DOHH2 (cell line): ENCODE results near the gene ZRANB3.

Source experiments
- H3F3A ChIP-seq: fragments of 200-600 bp; sonication (generic), shearing (Covaris generic); 2 replicates; pipeline ENCODE4 v1.6.0; 2016; ENCODE audit warnings: antibody characterized with exemption, mild to moderate bottlenecking; ENCODE audit not compliant: control insufficient read depth, insufficient read depth
- H3K27ac ChIP-seq: fragments of 200-600 bp; sonication (generic); 2 replicates; pipeline ENCODE4 v1.5.1; 2014; ENCODE audit warnings: low read depth, mild to moderate bottlenecking, low read length, moderate library complexity
- H3K27me3 ChIP-seq: fragments of 200-600 bp; sonication (generic); 2 replicates; pipeline ENCODE4 v1.6.1; 2014; ENCODE audit warnings: mild to moderate bottlenecking, low read length, mixed read lengths; ENCODE audit not compliant: control insufficient read depth
- H3K36me3 ChIP-seq: fragments of 200-600 bp; sonication (generic); 2 replicates; pipeline ENCODE4 v1.6.1; 2014; ENCODE audit warnings: mild to moderate bottlenecking, low read length, moderate library complexity, mixed read lengths; ENCODE audit not compliant: control insufficient read depth
- H3K4me1 ChIP-seq: fragments of 200-600 bp; sonication (generic); 2 replicates; pipeline ENCODE4 v1.6.1; 2014; ENCODE audit warnings: mild to moderate bottlenecking, low read length, mixed read lengths; ENCODE audit not compliant: control insufficient read depth
- H3K4me2 ChIP-seq: fragments of 200-600 bp; sonication (generic); 2 replicates; pipeline ENCODE4 v1.6.0; 2014; ENCODE audit warnings: mild to moderate bottlenecking, low read length, moderate library complexity
- H3K4me3 ChIP-seq: fragments of 200-600 bp; sonication (generic); 2 replicates; pipeline ENCODE4 v1.5.1; 2014; ENCODE audit warnings: mild to moderate bottlenecking, low read length, mixed read lengths
- H3K79me2 ChIP-seq: fragments of 200-600 bp; sonication (generic); 2 replicates; pipeline ENCODE4 v1.6.1; 2014; ENCODE audit warnings: mild to moderate bottlenecking, low read length, mixed read lengths; ENCODE audit not compliant: control insufficient read depth
- H3K9me2 ChIP-seq: fragments of 200-600 bp; sonication (generic); replicated peaks from 2 replicates; pipeline ENCODE4 v1.6.1; 2014; ENCODE audit warnings: mild to moderate bottlenecking, low read length, mixed read lengths; ENCODE audit not compliant: control insufficient read depth
- H3K9me3 ChIP-seq: fragments of 200-600 bp; sonication (generic); 2 replicates; pipeline ENCODE4 v1.6.1; 2014; ENCODE audit warnings: antibody characterized with exemption, low read length, mixed read lengths; ENCODE audit not compliant: control insufficient read depth, insufficient read depth
- H4K20me1 ChIP-seq: fragments of 200-600 bp; sonication (generic); 2 replicates; pipeline ENCODE4 v1.6.0; 2014; ENCODE audit warnings: low read depth, mild to moderate bottlenecking, antibody characterized with exemption, low read length, moderate library complexity; ENCODE audit not compliant: control insufficient read depth, insufficient read depth
- CTCF ChIP-seq: fragments of 200-600 bp; sonication (generic); IDR thresholded peaks from one replicate; pipeline ENCODE4 v1.5.1; 2014; ENCODE audit warnings: antibody characterized with exemption, mild to moderate bottlenecking, low read depth, low read length; ENCODE audit not compliant: poor library complexity, severe bottlenecking
- EZH2phosphoT487 ChIP-seq: fragments of 200-600 bp; sonication (generic); IDR thresholded peaks from 2 replicates; pipeline ENCODE4 v1.6.1; 2017; ENCODE audit warnings: borderline replicate concordance, mild to moderate bottlenecking, antibody characterized with exemption, low read length, moderate library complexity, mixed read lengths

ZRANB3 gene

GRCh38 chr2:135335256-135335655 lies 195.8 kb downstream of the ZRANB3 start:
- H3K36me3 ChIP-seq: no peaks in the 10 kb centered on the region
- no peak for TF ChIP-seq CTCF
- TF ChIP-seq EZH2phosphoT487: no peak
- H3K9me3 ChIP-seq: no peaks in the 10 kb centered on the region
- no peaks in the 10 kb centered on the region for H3K9me2 ChIP-seq
- H3K4me2 ChIP-seq: no peak overlapping the region
- H3K27ac ChIP-seq: no peak overlapping the region
- H3K79me2 ChIP-seq: no peaks in the 10 kb centered on the region
- H3F3A ChIP-seq: no peaks in the 10 kb centered on the region
- H3K4me1 ChIP-seq: 0 out of 2 replicates have a peak, but pooled peaks cover 3% of the 10 kb centered on the region
- H4K20me1 ChIP-seq: no peaks in the 10 kb centered on the region
- no peak overlapping the region for H3K4me3 ChIP-seq
- H3K27me3 ChIP-seq: no peaks in the 10 kb centered on the region

DNA sequence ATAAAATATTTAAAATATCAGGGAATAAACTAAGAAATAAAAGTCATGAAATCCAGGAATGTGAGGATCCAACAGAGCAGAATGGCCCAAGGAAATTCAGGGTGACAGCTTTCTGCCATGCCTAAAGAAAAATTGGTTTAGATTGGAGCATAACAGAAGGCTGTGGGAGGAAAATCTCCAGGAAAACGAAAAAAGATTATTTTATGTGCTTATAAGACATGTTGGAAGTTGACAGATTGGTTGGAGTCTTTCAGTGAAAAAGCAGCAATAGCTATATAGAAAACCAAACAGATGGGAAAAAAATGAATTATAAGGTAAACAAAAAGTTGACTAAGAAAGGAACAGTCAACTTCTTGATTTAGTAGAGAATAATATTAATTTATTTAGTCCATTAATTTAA lies 203.9 kb downstream of the ZRANB3 start:
- no peaks in the 10 kb centered on the region for H3F3A ChIP-seq
- TF ChIP-seq EZH2phosphoT487: no peak
- TF ChIP-seq CTCF: no peak

GRCh38 chr2:135320465-135321355 lies 210.3 kb downstream of the ZRANB3 start:
- no peak overlapping the region for H3K27ac ChIP-seq
- no peak overlapping the region for H3K4me2 ChIP-seq
- no peaks in the 10 kb centered on the region for H3K9me3 ChIP-seq
- no peak for TF ChIP-seq EZH2phosphoT487
- no peak for TF ChIP-seq CTCF
- no peaks in the 10 kb centered on the region for H3K9me2 ChIP-seq
- H4K20me1 ChIP-seq: no peaks in the 10 kb centered on the region
- no peaks in the 10 kb centered on the region for H3F3A ChIP-seq
- no peaks in the 10 kb centered on the region for H3K27me3 ChIP-seq
- H3K36me3 ChIP-seq: no peaks in the 10 kb centered on the region
- no peak overlapping the region for H3K4me3 ChIP-seq
- no peaks in the 10 kb centered on the region for H3K4me1 ChIP-seq
- no peaks in the 10 kb centered on the region for H3K79me2 ChIP-seq

More for the DNA sequence above, 203.9 kb downstream of the ZRANB3 start:
- H3K27me3 ChIP-seq: no peaks in the 10 kb centered on the region
- no peaks in the 10 kb centered on the region for H3K36me3 ChIP-seq
- no peaks in the 10 kb centered on the region for H3K9me2 ChIP-seq
- H3K4me1 ChIP-seq: no peaks in the 10 kb centered on the region; the same call in 1 of the 2 replicates
- H3K79me2 ChIP-seq: no peaks in the 10 kb centered on the region
- no peak overlapping the region for H3K27ac ChIP-seq
- no peaks in the 10 kb centered on the region for H3K9me3 ChIP-seq
- H3K4me3 ChIP-seq: no peak overlapping the region
- H3K4me2 ChIP-seq: no peak overlapping the region
- H4K20me1 ChIP-seq: no peaks in the 10 kb centered on the region
